GM19099 (cell line): ENCODE data around the gene SRXN1.

Source experiments
- POLR2A ChIP-seq: IDR thresholded peaks from 3 replicates; pipeline ENCODE4 v1.6.1; 2011; ENCODE audit warnings: low read depth; ENCODE audit not compliant: insufficient read length; ENCODE audit errors: extremely low read depth

Gene SRXN1

GRCh38 chr20:665276-665675 is 12.3 kb upstream of the SRXN1 start:
- no peak for TF ChIP-seq POLR2A

DNA sequence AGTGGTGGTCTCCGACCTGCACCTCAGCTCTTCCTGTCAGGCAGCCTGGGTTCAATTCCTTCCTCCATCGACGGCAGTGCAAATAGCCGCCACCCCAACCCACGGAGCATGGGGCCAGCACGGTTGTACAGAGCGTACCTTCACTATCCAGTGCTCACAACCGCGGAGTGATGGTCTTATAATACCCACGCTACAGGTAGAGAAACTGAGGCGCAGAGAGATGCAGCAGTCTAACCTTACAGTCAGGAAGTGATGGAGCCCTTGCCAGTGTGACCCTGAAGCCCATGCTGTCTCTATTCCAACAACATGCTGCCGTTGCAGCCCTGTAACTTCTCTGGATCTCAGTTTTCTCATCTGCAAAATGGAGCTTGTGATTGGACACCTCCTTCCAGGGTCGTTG is 11.6 kb upstream of the SRXN1 start:
- TF ChIP-seq POLR2A, result no peak

- no peak for TF ChIP-seq POLR2A
These were observed 11.2 kb upstream of the SRXN1 start for GRCh38 chr20:664151-664550.

DNA sequence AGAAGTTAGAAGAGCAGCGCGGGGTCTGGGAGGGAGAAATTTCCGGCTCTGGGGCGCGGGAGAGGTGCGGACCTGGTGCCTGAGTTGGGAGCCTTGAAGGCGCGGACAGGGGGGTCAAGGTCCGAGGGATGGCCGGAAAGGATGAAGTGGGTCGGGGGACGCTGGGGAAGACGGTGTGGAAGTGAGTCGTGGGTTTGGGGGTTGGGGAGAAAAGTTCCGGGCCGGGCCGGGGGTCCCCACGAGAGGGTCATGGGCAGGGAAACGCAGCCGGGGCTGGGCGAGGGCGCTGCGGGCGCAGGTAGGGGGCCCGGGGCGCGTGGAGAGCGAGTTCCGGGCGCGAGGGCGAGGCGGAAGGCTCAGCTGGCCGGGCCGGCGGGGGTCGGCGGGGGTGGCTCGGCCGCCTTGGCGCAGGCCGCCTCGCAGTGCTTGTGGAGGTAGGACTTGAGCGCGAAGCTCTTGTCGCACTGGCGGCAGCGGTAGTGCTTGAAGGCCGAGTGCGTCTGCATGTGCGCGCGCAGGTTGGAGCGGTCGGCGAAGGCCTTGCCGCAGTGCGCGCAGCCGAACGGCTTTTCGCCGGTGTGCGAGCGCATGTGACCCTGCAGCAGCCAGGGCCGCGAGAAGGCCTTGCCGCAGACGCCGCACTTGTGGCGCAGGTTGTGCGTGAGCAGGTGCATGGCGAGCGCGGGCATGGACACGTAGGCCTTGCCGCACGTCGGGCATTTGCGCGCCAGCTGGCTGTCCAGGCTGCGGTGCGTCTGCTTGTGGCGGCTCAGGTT is 10.5 kb upstream of the SRXN1 start:
- TF ChIP-seq POLR2A, result no peak

- TF ChIP-seq POLR2A, result no peak
These were observed 9.5 kb upstream of the SRXN1 start for GRCh38 chr20:662277-663192.

DNA sequence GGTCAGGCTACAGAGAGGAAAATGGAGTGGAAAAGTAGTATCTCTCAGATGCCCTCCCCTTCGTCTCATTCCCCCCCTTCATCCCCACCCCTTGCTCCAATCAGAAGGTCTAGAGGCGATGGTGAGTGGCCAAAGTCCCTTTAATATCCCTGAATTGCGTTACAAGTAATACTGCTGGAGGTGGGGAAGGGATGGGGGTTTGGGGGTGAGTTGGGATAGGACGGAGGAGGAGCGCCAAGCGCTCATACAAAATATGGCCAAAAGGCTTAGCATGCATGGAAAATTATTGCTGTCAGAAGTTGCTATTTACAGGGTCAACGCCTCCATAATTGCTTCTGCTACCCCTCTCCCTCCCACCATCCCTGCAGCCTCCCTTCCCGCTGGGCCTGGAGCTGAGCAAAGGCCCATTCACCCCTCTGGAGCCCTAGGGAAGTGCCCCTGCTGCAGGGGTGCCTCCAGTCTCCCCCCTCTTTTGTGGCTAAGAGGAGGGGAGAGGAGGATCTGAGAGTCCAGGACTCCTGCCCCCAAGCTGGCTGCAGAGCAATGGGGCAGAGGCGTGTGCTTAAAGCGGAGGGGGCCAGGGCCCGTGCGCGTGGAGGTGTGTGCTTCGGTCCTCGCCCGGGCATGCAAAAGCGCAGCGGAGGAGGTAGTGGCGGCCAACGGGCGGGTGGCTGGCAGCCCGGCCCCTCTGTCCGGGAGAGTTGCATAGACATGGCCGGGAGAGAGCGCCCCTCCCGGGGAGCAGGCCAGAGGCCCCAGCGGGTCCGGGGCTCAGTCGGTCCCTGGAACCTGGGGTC is 8.7 kb upstream of the SRXN1 start:
- TF ChIP-seq POLR2A, result no peak

- no peak for TF ChIP-seq POLR2A
These were observed 5.8 kb upstream of the SRXN1 start for GRCh38 chr20:658731-659291.

GRCh38 chr20:658202-658601 is 5.2 kb upstream of the SRXN1 start:
- TF ChIP-seq POLR2A, result no peak

- no peak for TF ChIP-seq POLR2A
These were observed 3.0 kb upstream of the SRXN1 start for GRCh38 chr20:655726-656624.

DNA sequence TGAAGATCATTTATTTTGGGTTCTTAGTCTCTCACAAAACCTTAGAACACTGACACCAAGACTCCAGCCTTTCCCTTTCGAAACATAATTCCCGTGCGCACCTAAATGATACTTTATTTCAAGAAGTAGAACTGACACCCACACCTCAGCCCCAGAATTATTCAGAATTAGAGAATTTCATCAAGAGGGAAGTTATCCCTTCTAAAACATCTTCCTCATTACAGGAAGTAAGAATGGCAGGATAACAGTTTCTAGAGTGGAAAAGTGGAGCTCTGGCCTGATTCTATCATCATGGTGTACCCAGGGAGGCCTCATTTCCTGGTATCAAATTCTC is 1.4 kb upstream of the SRXN1 start:
- TF ChIP-seq POLR2A, result no peak

- TF ChIP-seq POLR2A, result no peak
These were observed 803 bp upstream of the SRXN1 start for GRCh38 chr20:653590-654416.

DNA sequence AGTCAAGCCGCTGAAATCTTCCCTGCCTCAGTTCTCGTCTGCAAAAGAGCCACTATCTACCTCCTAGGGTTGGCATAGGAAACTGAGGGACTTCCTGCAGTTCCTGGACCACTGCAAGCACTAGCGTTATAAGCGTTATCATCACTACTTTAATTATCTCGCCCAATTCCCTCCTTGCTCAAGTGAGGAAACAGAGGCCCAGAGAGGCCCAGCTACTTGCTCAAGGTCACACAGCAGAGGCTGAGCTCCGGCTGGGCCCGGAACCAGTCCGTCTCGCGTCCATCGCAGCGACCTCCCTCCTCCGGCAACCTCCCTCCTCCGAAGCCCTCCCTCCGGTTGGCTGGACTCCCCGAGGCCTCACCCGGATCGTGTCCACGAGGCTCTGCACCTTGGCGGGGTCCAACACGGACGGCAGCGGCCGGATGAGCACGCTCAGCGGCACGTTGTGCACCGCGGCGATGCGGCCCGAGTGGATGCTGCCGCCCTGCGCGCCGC is 338 bp downstream of the SRXN1 start:
- no peak for TF ChIP-seq POLR2A
